GM21619 (cell line): ENCODE data around the gene MVK.

Experiments
- ATAC-seq: cut with Tn5 transposase; IDR thresholded peaks from one replicate; pipeline ENCODE4 v1.9.1; 2021; ENCODE audit not compliant: unreplicated experiment

The MVK gene

GRCh38 chr12:109544955-109545531, 28.6 kb upstream of the MVK start:
- no peak for ATAC-seq

- ATAC-seq: no peak
Observed at GRCh38 chr12:109545826-109546225, 27.8 kb upstream of the MVK start.

- no peak for ATAC-seq
Observed at GRCh38 chr12:109547286-109547685, 26.3 kb upstream of the MVK start.

DNA sequence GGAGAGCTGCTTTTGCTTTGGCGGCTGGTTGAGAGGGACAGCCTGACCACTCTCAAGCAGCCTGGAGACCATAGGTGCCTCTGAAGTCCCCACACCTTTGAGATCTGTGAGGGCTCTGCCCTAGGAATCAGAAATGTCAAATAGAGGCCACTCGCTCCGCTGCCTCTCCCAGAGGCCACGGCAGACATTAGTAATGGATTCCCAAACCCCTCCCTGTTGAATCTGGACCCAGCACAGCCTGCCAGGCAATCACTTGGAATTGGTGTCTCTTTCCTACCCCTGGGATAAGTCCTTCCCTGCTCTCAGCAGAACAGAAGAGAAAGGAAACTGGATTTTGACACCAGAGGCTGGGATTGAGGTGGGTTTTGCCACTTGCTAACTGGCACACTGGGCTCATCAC, 25.3 kb upstream of the MVK start:
- no peak for ATAC-seq

DNA sequence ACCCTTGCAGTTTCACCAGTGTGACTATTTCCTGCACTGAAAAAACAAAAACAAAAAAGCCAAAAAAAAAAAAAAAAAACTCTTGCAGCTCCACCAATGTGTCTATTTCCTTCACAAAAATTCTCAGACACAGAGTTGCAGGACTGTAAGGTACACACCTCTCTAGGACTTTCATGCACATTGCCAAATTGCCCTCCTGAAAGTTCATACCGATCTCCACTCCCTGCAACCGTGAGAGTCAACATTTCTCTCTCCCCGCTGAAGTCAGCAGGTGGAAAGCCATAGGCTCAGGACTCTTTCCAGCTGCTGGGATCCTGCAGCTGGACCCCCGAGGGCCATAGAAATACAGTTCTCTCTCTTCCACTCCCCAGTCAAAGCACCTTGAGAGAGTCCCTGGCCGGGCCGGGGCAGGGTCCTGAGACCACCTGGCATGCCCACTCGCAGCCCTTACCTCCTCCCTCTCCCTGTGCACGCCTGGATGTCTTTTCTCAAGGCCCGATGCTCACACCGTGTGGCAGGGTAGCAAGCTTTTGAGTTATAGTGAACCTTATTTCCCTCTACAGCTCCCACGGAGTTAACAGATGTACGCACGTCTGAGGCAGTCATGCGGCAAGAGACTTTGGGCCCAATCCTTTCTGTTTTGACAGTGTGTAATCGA, 23.9 kb upstream of the MVK start:
- no peak for ATAC-seq

GRCh38 chr12:109550281-109550680, 23.3 kb upstream of the MVK start:
- ATAC-seq: no peak

GRCh38 chr12:109551108-109551507, 22.5 kb upstream of the MVK start:
- no peak for ATAC-seq

DNA sequence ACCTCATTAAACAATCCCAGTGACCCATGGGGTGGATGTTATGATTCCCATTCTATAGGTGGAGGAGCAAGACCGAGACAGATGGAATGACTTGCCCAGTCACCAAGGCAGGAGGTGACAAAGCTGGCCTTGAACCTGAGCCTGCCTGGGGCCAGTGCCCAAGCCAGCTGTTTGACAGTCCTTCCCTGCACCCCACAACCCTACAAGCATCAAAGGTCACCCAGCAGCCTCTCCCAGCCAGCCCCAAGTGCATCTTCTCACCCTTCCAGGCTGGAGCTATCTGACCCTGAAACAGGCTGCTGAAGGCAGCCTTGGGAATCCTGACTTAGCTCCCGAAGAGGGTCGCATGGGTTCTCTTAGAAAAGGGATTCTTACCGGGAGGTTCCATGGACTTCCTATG, 20.6 kb upstream of the MVK start:
- ATAC-seq: no peak

GRCh38 chr12:109553483-109553882, 20.1 kb upstream of the MVK start:
- ATAC-seq: no peak

GRCh38 chr12:109553906-109554500, 19.6 kb upstream of the MVK start:
- no peak for ATAC-seq

- ATAC-seq: no peak
Observed at GRCh38 chr12:109554761-109555160, 18.8 kb upstream of the MVK start.

- no peak for ATAC-seq
Observed at GRCh38 chr12:109555431-109556315, 17.9 kb upstream of the MVK start.

DNA sequence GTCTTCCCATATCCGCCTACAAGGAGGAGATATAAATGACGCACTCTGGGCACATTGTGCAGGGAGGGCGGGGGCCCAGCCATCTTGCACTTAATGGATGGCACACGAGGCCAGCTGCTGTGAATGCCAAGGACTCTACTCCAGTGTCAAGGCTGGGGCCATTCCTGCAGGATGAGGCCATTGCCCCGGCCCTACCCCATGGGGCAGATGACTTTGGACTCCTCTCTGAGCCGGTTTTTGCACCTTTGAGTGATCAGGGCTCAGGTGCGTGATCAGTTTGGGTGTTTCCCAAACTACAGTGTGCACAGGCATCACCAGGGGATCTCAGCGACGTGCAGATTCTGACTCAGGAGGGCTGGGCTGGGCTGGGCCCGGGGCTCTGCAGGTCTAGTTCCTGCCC, 16.4 kb upstream of the MVK start:
- ATAC-seq: no peak

DNA sequence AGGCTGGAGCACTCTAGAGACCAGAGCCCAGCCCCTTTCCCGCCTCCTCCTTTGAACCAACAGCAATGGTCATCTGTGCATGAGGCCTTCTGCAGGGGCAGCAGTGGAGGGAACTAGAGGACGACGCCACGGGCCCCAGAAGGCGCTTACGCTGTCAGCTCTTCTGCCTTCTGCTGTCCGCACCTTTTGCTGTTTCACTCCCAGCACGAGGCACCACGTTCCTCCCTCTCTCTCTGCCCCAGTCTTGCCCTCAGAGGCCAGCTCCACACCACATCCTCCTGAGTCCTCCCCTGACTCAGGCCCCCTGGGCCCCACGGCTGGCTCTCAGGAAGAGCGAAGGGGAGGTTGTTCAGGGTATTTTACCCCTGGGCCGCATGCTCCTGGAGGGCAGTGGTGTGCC, 15.8 kb upstream of the MVK start:
- ATAC-seq: no peak

DNA sequence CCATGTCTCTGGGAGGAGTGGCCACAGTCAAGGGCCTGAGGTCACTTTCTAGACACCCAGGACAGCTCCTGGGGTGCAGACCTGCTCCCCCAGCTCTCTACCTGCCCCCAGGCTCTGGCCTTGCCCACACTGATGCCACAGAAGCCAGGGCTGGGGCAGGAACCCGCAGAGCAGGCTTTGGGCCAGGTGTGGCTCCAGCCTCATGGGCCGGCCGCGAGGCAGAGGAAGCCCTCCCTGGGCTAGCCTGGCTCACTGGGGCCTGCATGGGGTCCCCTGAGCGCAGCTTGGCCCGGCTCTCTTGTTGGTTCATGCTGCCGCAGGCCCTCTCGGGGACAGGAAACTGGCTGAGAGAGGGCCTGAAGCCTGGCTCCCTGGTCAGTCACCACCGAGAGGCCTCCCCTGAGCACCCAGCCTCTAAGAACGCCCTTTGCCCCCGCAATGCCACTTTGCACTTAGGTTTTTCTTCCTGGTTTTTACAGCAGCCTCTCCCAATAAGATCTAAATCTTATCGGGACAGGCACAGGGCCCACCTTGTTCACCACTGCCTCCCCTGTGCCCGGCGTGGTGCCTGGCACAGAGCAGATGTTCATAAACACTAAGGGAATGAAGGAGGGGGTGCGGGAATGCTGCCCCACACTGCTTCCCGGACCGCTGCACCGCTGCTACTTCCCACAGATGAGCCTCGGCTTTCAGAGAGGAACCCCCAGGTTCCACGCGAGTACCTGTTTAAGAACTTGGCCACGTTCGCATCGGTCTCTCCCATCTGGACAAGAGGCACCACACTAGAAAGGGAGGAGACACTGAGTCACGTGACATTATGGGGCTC, 15.0 kb upstream of the MVK start:
- ATAC-seq: no peak

DNA sequence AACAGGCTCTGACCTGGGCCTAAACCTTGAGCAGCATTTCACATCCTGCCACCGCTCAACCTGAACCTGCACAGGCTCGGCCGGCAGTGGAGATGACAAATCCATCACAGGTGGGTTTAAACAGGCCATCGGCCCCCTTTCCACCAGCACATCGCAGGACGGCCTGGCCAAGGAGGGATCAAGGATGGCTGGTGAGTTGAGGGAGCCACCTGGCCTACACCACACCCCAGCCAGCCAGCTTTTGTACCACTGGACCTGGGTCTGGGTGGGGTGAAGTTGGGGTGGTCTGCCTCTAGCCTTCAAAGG, 14.4 kb upstream of the MVK start:
- no peak for ATAC-seq

DNA sequence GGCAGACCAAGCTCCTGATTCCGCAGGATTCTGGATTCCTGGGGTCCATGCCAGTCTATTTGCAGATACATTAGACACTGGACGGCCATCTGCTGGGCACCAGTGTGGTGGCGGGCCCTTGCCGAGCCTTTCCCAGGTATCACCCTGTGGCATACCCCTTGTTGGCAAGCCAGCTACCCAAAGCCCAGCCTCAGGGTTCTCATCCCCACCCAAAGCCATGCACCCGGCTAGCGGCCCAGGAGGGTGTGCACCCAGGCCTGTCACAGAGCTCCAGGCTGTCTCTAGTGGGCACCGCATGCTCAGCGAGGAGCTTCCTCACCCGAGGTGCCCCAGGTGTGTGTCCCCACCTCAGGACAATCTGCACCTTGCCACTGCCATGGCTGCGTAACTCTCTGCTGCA, 14.0 kb upstream of the MVK start:
- ATAC-seq: no peak

GRCh38 chr12:109560867-109561710, 12.5 kb upstream of the MVK start:
- ATAC-seq: no peak

DNA sequence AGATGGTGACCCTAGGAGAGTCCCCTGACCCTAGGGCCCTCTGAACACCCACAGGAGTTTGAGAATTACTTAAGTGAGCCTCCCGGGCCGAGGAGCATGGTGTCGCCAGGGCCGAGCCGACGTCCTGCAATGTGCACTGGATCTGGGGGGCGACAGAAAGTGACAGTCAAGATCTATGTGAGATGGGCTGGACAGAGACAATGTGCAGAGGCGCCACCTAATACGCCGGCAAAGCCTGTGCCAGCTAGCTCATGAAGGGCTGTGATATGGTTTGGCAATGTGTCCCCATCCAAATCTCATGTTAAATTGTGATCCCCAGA, 11.9 kb upstream of the MVK start:
- ATAC-seq: no peak

DNA sequence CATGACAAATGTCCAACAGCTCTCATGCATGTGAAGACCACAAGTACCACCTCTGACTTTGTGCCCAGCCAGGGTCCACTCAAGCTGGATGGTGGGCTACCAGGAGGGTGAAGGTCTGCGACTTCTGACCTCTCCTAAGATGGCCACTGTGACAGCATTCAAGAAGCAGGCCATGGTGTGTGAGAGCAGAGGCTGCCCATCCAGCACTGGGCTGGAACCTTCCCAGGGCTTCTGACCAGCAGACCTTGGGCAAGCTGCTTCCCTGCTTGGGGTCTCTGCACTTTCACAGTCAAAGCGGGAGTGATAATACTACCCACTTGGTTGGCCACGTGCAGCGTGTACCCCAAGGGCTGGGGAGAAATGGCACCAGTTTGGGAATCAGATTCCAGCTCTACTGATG, 10.7 kb upstream of the MVK start:
- no peak for ATAC-seq
